ENCODE data around the gene C19orf18. TPM values are rescaled to one million over a fixed set of nuclear protein-coding genes. Genes with fewer than 3 reads are reported as not detected.

Gene C19orf18
- not detected in 5 replicates for total RNA-seq (2022; extraction: Qiagen RNA extraction)

GRCh38 chr19:57974434-57974833, at the start of gene C19orf18:
C19orf18 (minus strand) TSS chr19:57974534; CDS start chr19:57974432, 102 bp downstream.

DNA sequence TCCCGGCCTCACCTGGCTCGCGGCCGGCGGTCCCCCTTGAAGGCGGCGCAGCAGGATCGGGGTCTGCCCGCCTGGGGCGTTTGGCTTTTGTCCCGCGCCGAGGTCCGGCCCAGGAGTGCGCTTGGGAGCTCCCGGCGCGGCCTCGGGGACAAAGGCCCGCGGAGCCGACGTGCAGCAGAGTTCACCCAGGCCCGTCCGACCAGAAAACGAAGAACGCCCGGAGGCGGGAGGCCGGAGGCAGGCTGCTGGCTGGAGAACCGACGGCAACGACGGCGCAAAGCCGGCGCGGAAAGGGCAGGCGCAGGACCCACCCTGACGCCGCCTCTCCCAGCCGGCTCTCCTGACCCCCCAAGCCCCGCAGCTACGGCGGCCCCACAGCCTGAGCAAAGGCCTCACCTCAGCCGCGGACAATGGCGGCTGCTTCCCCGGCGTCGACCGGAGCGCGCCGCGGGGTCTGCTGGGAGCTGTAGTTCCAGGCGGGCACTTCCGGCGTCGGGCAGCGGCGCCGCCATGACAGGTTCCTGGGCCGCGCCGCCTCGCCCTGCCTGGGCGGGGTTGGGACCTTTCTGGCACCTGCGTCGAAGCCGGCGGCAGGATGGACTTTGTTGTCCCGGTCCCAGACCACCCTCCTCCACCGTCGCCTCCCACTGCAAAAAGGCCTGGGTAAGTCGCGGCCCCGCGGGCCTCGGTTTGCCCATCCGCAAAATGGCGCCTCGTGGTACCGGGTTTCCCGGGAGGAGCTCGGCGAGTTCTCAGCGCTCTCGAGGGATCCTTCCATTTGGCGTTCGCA, 28.2 kb upstream of the C19orf18 start, which contains the start of gene ZNF606:
TSS of gene ZNF606 (minus strand) at position 437 of the 790 bp plus-strand sequence. CDS start 1,501 bp downstream, outside the sequence.

DNA sequence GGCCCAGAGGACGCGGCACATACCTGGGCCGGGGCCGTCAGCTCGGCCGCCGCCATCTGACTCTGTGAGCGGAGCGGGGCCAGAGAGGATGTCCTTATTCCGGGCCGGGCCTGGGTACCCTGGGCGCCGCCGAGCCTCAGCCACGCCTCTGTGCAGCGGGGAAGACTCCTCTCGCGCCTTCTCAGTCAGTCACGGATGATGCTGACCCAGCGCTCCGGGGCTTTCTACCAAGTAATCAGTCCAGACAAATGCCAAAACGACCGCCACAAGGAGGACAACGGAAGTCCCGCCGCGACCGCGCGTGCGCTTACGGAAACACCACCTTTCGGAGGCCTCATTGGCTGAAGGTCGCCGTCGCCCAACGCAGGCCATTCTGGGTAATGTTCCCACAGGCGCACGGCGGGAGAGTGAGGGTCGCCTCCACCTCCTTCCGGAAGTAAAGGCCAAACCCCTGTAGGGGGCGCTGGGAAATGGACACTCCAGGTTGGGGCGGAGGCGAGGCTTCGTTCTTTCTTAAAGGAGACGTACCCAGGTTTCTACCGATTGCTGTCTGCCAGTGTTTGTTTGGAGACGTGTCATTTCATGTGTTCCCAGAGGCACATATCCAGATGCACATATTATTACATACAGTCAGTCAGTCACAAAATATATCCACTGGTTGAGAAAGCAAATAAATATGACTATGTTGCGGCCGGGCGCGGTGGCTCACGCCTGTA, 26.8 kb downstream of the C19orf18 start, which contains the start of gene ZNF256:
TSS of gene ZNF256 (minus strand) at position 288 of the 716 bp plus-strand sequence. CDS start at position 56, 232 bp downstream.

GRCh38 chr19:57934820-57935665, 39.3 kb downstream of the C19orf18 start, which contains the start of gene ZNF418:
ZNF418 (minus strand) TSS chr19:57935402; CDS start chr19:57933822, 1,580 bp downstream.

DNA sequence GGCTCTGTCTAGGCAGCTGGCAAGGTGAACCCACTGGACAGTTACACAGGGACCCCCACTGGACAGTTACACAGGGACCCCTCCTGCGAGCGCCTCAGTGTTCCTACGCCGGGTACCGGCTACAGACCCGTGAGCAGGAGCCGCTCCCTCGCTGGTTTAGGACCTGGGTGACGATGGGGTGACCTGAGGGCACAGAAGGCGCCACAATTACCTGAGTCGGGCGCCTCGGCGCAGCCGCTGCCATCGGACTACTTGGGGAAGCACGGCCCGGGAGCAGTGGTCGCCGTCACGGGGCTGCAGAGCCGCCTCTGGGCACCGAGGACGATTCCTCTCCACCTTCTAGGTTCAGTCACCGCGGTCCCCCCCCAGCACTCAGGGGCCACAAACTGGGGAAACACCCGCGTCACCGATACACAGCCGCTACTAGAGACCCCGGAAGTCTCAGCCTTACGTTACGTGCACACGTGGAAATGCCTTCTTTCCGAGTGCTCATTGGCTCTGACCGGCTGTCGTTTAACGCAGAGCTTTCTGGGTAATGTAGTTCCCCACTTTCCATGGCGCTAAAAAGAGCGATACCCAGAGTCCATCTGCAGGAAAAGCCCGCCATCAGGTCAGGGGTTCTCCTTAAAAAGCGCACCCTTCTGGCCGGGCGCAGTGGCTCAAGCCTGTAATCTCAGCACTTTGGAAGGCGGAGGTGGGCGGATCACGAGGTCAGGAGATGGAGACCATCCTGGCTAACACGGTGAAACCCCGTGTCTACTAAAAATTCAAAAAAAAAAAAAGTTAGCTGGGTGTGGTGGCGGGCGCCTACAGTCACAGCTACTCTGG, 58.0 kb downstream of the C19orf18 start, which contains the start of gene ZNF417:
TSS of gene ZNF417 (minus strand) at position 425 of the 828 bp plus-strand sequence. CDS start at position 244, 181 bp downstream.

Other genes with a start within 250 kb of the C19orf18 start
- 0.83 to 1.2 TPM (median 1.1 TPM) in 5 replicates for gene ZNF671, start 246.9 kb downstream of the C19orf18 start, total RNA-seq (2022; extraction: Qiagen RNA extraction)
- 4.0 to 6.8 TPM (median 5.0 TPM) in 5 replicates for gene ZNF776, start 227.7 kb downstream of the C19orf18 start, total RNA-seq (2022; extraction: Qiagen RNA extraction)
- gene ZNF586, start 204.9 kb downstream of the C19orf18 start, total RNA-seq (2022; extraction: Qiagen RNA extraction) = 5.4 to 7.2 TPM (median 6.4 TPM) in 5 replicates
- gene ZNF552, start 159.6 kb downstream of the C19orf18 start, total RNA-seq (2022; extraction: Qiagen RNA extraction) = 4.8 to 6.0 TPM (median 5.3 TPM) in 5 replicates
- gene ZNF587B, start 144.2 kb downstream of the C19orf18 start, total RNA-seq (2022; extraction: Qiagen RNA extraction) = 7.4 to 8.8 TPM (median 7.7 TPM) in 5 replicates
- gene ZNF587, start 124.7 kb downstream of the C19orf18 start, total RNA-seq (2022; extraction: Qiagen RNA extraction) = 4.5 to 8.3 TPM (median 6.6 TPM) in 5 replicates
- 1.2 to 3.1 TPM (median 2.4 TPM) in 5 replicates for gene ZNF814, start 85.5 kb downstream of the C19orf18 start, total RNA-seq (2022; extraction: Qiagen RNA extraction)
- 2.6 to 4.1 TPM (median 3.2 TPM) in 5 replicates for gene ZNF417, start 57.9 kb downstream of the C19orf18 start, total RNA-seq (2022; extraction: Qiagen RNA extraction)
- gene ZNF418, start 39.1 kb downstream of the C19orf18 start, total RNA-seq (2022; extraction: Qiagen RNA extraction) = 0.52 to 1.7 TPM (median 1.1 TPM) in 5 replicates
- 0.85 to 1.4 TPM (median 1.1 TPM) in 5 replicates for gene ZNF256, start 26.8 kb downstream of the C19orf18 start, total RNA-seq (2022; extraction: Qiagen RNA extraction)
- gene ZNF606, start 28.3 kb upstream of the C19orf18 start, total RNA-seq (2022; extraction: Qiagen RNA extraction) = 1.5 to 3.0 TPM (median 2.2 TPM) in 5 replicates
- gene ZSCAN1, start 59.5 kb upstream of the C19orf18 start, total RNA-seq (2022; extraction: Qiagen RNA extraction) = not detected in 5 replicates
- not detected in 5 replicates for gene ZNF135, start 84.7 kb upstream of the C19orf18 start, total RNA-seq (2022; extraction: Qiagen RNA extraction)
- 2.2 to 5.8 TPM (median 2.4 TPM) in 5 replicates for gene ZSCAN18, start 123.7 kb upstream of the C19orf18 start, total RNA-seq (2022; extraction: Qiagen RNA extraction)
- 2.5 to 3.1 TPM (median 2.8 TPM) in 5 replicates for gene ZNF329, start 176.3 kb upstream of the C19orf18 start, total RNA-seq (2022; extraction: Qiagen RNA extraction)
- gene ZNF274, start 208.5 kb upstream of the C19orf18 start, total RNA-seq (2022; extraction: Qiagen RNA extraction) = 11.6 to 15.2 TPM (median 12.8 TPM) in 5 replicates